ENCODE results near the gene IL2RA. TPM values are rescaled to one million over a fixed set of nuclear protein-coding genes. Genes with fewer than 3 reads are reported as not detected.
"Not testable (repeated sequence)": the region's sequence is repeated elsewhere in the genome, so short reads cannot be mapped to it uniquely, and the experiment has no call there.

Gene IL2RA
- total RNA-seq, 1 donor from 2014 or later, result not detected

DNA sequence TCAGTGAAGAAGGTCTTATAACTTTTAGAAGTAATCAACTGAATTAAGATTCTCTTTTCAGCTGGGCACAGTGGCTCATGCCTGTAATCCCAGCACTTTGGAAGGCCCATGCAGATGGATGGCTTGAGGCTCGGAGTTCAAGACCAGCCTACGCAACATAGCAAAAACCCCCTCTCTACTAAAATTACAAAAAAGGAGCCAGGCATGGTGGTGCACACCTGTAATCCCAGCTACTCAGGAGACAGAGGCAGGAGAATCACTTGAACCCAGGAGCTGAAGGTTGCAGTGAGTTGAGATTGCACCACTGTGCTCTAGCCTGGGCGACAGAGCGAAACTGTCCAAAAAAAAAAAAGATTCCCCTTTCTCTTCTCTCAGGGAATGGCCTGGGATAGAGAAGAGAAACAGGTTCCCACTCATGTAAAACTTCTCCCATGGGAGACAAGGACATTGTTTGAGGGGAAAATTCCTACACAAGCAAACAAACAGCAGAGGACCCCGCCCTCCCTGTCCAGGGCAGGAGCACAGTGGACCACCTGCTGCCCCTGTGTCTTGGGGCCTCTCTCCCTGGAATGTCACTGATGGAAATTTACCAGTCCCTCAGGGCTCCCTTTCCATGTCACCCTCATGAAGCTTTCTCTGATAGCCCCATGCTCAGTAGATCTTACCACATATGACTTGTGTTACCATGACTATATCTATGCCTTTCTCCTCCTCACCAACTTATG lies 5.6 kb downstream of the IL2RA start:
- DNase-seq, result no peak

DNA sequence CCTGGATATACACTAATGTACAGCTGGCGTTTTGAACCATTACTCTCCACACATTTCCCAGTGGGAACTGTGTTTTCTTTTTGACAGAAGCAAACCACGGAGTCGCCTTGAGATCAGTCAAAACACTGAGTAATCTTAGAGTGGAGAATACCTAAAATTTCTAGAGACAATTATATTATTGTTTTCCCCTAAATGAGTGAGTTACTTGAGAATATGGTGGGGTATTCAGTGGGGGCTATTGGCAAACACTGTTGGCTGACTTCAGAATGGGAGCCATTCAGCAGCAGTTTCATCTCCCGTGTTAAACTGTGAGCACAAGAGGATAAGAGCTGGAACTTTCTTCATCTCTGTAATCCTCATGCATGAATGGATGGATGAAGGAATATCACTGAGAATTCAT lies 6.2 kb downstream of the IL2RA start:
- DNase-seq, result no peak

DNA sequence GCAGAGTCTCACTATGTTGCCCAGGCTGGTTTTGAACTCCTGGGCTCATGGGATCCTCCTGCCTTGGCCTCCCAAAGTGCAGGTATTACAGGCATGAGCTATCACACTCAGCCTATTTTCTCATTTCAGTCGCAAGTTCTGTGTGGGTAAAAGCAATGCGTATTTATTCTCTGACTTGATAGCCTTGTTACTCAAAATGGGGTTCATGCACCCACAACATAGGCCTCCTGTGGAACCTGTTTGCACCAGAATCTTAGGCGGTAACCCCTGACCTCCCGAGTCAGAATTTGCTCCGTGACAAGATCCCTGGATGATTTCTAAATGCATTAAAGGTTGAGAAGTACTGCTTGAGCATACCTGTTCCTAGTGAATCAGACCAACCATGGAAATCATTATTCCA lies 7.3 kb downstream of the IL2RA start:
- DNase-seq, result no peak

DNA sequence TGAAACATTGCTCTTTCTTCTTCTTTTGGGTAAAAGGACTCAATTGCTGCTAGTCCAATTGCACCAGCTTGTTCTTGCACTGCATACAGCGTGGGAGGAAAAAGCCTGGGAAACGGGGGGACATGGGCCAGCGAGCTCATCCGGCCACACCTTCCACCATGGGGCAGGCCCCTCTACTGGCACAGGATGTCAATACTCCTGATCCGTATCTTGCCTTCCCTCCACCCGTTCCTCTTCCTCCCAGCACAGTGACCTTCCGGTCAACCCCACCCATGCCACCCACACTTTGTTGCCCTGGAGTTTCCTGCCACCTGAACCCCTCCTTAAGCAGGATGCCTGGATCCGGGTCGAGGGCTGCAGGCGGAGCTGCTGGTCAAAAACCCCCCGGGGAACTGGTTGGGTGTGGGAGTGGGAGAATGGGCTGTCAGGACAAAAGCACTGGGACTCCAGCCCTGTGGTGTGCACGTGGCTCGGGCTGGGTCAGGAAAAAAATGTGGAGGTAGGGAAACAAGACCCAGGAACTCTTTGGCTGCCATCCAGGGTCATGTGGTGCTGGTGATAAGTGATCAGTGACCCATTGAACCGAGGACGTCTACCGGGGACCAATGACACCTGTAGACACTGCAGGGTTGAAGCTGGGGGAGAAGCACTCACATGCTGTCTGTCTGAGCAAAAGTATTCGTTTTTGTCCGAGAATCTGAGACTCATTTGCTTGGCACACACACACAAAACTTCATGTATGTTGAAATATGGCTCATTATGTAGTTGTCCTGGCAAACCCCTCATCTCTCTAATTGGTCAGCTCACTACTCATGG lies 8.1 kb downstream of the IL2RA start:
- no peak for DNase-seq

DNA sequence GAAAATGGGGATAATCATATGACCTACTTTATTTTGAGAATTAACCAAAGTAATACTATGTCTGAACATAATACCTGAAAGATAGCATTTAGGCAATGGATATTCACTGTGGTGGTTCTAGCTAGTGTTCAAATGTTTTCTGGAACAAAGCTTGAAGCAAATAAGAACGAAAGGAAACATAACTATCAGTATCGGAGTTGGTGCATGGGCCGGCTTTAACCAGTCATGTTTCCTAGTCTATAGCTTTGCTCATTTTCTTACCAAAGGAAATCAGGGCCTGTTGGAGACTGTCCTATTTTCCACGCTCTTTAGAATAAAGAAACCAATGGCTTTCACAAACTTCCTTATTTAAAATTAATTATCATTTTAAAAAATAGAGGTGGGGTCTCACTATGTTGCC lies 8.9 kb downstream of the IL2RA start:
- DNase-seq, result no peak

DNA sequence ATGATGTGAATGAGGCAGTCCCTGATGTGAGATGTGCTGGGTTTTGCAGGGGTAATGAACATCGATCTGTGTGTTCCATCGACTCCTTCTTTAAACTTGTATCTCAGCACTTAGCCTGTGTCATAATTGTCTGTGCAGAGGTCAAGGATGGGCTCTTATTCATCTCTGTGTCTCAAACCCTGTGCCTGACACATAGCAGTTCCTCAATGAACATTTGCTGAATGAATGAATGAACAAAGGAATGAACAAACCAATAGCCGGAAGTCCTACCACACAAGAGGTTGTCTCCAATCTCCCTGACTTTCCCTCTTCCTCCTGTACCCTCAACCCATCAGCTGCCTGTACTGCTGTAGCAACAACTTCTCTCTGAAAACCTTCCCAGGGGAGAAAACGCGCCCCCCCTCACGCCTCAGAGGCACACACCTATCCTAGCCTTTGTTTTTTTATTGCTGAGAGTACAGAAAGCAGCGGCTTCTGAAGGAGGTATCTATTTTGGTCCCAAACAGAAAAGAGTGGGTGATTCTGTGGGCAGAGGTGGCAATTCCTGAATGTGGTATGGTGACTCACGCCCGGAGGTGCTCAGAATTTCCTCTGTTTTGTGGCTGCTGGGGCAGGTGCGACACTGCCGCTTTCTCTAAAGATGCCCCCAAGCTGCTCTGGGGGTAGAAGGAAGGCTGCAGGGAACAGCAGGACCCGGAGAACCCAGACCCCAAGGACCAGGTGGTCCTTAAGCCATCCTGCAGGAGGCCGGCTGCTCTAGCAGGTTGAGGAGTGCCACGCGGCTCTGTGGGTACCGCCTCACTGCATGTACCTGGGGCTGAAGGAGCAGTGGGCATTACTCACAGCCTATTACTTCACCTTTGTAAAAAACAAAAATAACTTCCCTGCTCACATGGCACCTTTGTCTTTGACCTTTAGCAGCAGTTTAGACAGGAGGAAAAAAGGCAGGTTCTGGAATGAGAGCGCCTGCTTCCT lies 9.6 kb downstream of the IL2RA start:
- no peak for DNase-seq

DNA sequence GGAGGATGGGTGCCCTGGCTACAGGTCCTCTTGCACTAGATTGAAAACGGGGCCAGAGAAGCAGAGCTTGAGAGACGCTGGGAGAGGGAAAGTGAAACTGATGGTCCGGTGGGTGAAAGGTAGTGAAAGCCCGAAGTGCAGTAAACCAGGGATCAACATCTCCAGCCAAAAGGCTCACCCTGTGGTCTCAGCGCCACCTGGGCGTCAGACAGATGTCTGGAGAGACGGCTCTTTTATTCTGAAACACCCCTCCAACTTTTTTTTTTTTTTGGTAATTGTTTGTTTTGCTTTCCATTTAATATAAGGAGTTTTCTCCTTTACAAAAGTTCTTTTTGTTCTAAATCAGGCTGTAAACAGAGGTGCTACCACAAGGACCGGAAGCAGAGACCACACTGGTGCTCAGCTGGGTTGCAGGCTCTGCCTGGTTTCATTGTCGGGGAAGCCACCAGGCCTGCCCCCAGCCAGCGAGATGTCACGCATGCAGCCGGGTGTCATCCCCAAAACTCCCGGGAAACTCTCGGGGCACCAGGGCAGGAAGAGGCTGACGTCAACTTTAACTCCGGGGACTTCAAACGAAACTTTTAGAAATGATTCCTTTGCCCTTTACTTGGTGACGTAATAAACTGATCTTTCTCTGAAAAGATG lies 11.2 kb downstream of the IL2RA start:
- DNase-seq, result peak; percentile 46

DNA sequence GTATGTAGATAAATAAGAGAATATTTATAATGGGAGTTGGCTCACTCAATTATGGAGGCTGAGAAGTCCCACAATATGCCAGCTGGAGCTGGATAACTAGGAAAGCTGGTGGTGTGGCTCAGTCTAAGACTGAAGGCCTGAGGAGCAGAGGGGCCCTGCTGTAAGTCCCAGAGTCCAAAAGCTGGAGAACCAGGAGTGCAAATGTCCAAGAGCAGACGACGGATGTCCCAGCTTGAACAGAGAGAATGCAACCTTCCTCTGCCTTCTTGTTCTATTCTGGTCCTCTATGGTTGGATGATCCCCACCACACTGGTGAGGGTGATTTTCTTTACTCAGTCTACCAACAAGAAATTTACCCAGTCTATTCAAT lies 13.2 kb downstream of the IL2RA start:
- DNase-seq, result no peak

DNA sequence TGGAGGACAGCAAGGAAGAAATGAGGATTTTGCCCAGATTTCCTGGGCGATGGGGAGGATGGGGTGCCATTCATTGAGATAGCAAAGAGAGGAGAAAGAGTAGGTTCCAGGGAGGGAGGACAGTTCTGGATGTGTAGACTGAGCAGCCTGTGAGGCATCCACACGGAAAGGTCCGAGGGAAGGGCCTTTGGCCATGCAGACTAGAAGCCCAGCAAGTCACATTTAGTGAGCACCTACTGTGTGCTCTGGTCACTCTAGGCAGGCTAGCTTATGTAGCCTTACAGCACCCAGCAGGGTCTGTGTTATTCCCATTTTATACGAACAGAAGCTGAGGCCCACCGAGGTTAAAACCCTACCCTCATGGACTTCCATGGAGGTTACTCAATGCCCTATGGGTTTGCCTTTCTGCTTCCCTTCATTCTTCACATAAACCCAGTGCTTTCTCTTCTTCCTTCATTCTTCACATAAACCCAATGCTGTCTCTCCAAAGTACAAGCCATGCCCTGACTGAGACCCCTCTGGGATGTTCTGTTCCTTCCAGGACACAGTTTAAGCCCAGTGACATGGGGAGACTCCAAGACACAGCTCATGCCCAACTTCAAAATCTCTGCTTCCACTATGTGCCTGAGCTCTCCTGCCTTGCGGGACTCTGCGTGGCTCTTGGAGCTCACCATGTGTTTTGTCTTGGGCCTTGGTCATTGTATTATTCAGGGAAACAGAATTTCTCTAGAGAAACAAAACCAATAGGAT lies 13.7 kb downstream of the IL2RA start:
- no peak for DNase-seq

DNA sequence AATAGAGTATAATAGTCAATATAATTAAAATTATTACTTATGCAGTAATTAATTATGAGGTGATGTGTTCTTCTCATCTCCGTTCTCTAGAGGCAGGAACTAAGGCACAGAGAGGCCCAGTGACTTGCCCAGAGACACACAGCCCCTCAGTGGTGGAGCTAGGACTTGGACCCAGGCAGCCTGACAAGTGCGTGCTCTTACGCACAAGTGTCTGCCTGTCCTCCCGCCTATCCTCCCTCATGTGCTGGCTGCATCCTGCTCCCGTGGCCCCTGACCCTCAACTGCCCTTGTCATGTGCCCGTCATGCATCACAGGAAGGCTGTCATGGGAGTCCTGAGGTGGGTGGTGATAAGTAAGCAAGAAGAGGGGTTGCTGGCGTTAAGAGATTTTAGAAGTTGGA lies 14.3 kb downstream of the IL2RA start:
- no peak for DNase-seq

DNA sequence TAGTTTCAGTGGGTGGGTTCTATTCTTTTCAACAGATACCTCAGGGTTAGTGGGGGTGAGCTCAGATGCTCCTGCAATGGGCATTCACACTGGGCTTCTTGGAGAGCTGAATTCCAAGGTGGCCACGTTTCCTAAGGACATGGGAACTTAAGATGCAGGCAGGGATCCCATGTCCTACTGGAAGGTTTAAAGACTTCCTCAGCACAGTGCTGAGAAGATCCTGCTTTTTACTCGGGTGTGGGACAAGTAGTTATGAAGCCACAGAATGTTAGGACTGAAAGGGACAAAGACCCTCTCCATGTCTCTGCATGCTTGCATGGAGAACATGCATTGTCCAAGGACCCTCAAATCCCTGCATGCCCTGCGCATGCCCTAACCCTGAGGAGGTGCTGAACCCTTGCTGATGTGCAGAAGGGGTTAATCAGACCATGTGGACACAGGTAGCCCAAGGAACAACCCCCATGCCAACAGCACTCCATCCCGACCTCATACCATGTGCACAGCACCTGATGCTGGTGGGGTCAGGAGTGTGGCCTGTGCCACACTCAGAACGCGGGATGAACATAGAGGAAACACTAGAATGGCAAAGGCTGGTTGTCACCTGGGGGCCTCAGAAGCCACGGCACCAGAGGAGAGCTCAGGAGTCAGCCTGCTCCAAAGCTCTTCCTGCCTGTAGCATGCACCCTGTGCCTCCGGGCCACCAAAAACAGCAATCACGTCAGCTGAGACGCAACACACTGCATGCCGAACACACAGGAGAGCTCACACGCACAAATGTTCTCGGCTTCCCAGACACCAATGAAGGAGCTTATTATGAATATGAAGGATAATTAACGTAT lies 15.2 kb downstream of the IL2RA start:
- no peak for DNase-seq

DNA sequence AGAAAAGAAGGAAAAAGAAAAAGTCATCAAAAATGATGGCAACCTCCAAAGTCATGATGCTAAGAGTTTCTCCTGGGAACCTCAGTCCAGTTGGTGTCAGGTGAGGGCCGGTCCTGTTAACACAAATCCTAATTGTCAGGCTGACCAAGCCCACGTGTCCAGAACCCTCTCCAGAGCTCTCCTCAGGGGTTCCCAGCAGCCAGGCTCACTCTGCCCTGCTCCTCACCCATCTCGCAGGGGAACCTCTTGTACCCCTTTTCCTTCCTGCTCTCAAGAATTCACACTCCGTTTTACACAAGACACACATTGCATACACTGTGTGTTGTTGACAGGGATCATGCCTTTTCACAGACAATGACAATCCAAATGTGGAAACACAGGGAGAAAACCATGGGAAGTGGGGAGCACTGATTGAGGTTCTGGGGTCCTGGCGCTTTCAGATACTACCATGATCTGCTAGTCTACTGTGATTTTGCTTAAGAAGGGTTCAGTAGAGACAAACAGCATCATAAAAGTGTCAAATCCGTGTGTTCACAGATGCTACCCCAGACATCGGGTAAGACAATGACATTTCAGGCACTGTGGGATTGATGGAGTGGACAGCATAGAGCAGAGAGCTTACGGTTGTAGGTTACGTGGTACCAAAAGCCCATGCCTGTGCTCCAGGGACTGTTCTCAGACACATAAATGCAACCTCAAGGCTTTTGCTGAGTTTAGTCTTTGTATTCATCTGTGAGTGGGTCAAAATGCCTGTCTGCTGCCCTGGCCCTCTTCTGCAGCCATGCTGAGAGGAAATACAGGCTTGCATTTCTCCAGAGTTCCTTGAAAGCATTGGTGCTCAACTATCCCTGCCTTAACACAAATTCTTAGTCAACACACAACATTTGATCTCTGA lies 16.0 kb downstream of the IL2RA start:
- no peak for DNase-seq

DNA sequence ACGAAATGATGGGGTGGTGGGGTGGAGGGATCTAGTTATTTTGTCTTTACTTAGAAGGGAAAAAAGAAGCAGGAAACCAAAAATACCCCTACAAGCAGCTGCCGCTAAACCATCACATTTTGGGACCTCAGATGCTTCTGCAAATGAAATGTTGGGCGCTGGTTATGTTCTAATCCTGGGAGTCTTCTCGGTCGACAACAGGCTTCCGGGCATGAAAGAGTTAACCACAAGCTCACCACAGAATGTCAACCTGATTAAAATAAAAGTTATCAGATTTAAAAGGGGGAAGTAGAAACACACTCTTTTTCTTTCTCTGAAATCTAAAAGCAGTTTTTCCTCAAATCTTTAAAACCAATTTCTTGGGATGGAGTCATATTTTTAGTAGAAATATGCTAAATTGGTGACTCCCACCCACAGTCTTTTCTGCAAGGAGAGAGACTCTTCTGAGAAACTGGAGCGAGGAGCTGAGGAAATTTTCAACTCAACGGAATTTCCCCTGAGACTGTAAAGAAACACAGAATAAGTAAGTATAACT lies 16.8 kb downstream of the IL2RA start:
- DNase-seq, result no peak

DNA sequence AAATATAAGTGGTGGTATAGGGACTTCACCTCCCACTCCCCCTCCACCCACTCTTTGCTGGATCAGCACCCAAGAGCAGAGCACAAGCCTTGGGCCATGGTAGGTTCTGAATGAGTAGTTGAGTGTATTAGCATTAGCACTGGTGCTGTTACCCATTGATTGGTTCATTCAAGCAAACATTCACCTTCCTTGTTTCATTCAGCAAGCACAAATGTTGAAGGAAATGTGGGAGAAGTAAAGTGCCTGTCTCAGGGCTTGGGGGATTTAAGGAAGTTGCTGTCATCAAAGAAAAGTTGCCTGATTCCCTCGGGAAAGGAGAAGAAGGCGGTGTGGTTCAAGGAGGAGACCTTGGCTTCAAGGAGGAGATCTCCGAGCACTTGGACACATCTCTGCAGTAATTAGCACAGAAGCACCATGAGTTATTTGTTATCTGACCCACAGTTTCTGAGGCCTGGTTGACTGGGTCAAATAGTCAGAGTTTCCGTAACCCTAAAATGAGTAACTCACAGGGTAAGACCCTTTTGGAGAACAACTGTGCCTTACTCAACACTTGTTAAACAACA lies 17.3 kb downstream of the IL2RA start:
- DNase-seq, result no peak

DNA sequence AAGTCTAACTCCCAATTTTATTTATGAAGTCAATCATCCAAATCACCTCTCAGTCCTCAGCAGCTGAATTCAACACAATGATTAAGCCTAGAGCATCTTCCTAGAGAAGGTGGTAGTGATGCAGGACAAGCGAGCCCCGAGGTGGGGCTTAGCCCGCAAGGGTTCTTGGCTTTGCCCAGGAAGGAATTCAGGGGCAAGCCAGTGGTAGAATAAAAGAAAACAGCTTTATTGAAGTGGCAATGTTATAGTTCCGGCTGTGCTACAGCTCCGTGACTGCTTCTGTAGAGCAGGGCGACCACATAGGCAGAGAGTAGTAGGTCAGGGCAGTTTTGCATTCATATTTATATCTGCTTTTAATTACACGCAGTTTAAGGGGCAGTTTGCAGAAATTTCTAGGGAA lies 18.1 kb downstream of the IL2RA start:
- no peak for DNase-seq

DNA sequence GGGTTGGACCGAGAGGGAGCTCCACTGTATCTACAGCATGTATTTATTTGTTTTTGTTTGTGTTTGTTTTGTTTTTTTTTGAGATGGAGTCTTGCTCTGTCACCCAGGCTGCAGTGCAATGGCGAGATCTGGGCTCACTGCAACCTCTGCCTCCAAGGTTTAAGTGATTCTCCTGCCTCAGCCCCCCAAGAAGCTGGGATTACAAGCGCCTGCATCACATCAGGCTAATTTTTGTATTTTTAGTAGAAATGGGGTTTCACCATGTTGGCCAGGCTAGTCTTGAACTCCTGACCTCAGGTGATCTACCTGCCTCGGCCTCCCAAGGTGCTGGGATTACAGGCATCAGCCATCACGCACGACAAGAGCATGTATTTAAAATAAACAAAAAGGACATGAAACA lies 18.8 kb downstream of the IL2RA start:
- DNase-seq, result not testable (repeated sequence)

DNA sequence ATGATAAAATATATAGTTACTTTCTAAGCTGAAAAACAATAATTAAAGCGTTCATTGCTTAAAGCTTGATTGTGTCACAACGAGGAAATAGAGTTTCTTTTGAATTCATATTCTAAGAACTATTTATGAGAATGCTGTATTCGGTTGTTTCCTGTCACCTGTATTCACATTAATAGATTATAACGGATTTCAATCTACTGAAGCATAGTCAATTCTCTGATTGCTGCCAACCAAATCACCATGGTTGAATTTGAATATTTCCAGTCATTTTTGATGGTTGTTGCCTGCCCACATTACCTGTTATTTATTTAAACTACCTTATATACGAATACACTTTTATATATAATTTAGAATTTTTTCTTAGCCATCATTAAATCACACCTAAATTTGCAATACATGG lies 22.0 kb downstream of the IL2RA start:
- DNase-seq, result no peak

DNA sequence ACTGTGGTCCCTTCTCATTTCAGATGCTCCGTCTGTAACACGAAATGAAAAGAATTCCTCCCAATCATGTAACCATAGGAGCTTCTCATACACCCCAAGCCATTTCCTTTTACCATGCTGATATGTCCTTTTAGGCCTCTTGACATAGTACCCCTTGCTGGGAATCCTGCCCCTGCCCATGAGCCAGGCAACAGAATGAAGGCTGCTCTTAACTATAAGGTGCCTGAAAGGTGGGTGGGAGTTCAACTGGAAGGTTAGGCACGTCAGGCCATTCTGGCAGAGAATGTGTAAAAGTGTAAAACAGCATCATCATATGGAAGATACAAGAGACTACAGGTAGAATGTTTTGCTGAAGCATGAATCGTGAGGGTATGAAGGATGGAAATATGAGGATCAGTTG lies 22.5 kb downstream of the IL2RA start:
- no peak for DNase-seq

All from tongue (tissue), 2 donors.